NCI-H2171 (cell line): ENCODE measurements around the gene UPF2.
"Not testable (repeated sequence)": the region's sequence is repeated elsewhere in the genome, so short reads cannot be mapped to it uniquely, and the experiment has no call there.

Experiments used
- DNase-seq: peaks from one replicate; lab custom pipeline; 2025; lab: John Stamatoyannopoulos, UW

Gene UPF2

GRCh38 chr10:12036073-12036655 lies 6.4 kb downstream of the UPF2 start:
- DNase-seq = no peak

GRCh38 chr10:12031404-12031803 lies 11.2 kb downstream of the UPF2 start:
- no peak for DNase-seq

GRCh38 chr10:12027539-12027938 lies 15.1 kb downstream of the UPF2 start:
- DNase-seq = no peak

GRCh38 chr10:12025591-12025990 lies 17.0 kb downstream of the UPF2 start:
- DNase-seq = no peak

GRCh38 chr10:12022580-12023257 lies 19.9 kb downstream of the UPF2 start:
- no peak for DNase-seq

GRCh38 chr10:12020574-12020973 lies 22.0 kb downstream of the UPF2 start:
- DNase-seq = no peak

GRCh38 chr10:12019283-12019971 lies 23.2 kb downstream of the UPF2 start:
- no peak for DNase-seq

GRCh38 chr10:12018438-12019282 lies 23.9 kb downstream of the UPF2 start:
- no peak for DNase-seq

GRCh38 chr10:12013926-12014325 lies 28.7 kb downstream of the UPF2 start:
- no peak for DNase-seq

GRCh38 chr10:12013391-12013790 lies 29.2 kb downstream of the UPF2 start:
- not testable (repeated sequence) for DNase-seq

- no peak for DNase-seq
Measured at GRCh38 chr10:12010353-12010752, 32.3 kb downstream of the UPF2 start.

- not testable (repeated sequence) for DNase-seq
Measured at GRCh38 chr10:12008842-12009241, 33.8 kb downstream of the UPF2 start.

- DNase-seq = no peak
Measured at GRCh38 chr10:12006671-12007070, 35.9 kb downstream of the UPF2 start.

GRCh38 chr10:11993834-11994468 lies 48.7 kb downstream of the UPF2 start:
- no peak for DNase-seq

- DNase-seq = no peak
Measured at GRCh38 chr10:11988924-11989323, 53.7 kb downstream of the UPF2 start.

- DNase-seq = peak; percentile 33
Measured at GRCh38 chr10:11986593-11987216, 55.9 kb downstream of the UPF2 start.

GRCh38 chr10:11982253-11982652 lies 60.4 kb downstream of the UPF2 start:
- DNase-seq = no peak

- DNase-seq = no peak
Measured at GRCh38 chr10:11975795-11976194, 66.8 kb downstream of the UPF2 start.

GRCh38 chr10:11972523-11972922 lies 70.1 kb downstream of the UPF2 start:
- DNase-seq = not testable (repeated sequence)

- DNase-seq = no peak
Measured at GRCh38 chr10:11962176-11962575, 80.4 kb downstream of the UPF2 start.

GRCh38 chr10:11961771-11962170 lies 80.8 kb downstream of the UPF2 start:
- no peak for DNase-seq
